Right renal pelvis (tissue), 4 donors: Measurements from ENCODE around the gene ABHD17C. TPM values are rescaled to one million over a fixed set of nuclear protein-coding genes. Genes with fewer than 3 reads are reported as not detected.

Experiments used
- DNase-seq, 4 donors: peaks; one replicate each; pipeline ENCODE4 v3.0.0-alpha.2; 2013; ENCODE audit warnings: low read depth in 4 of 4, low spot score in 3 of 4, missing footprints in 1 of 4
- polyA plus RNA-seq, 4 donors: library from polyadenylated mRNA; unstranded; fragments of 120-200 nt; gene quantifications; one replicate each; pipeline ENCODE4 v1.2.1, GENCODE V29; 2013; ENCODE audit not compliant: insufficient read length in 4 of 4

ABHD17C gene
- polyA plus RNA-seq, 4 donors = 33.9 to 43.3 (median 36.9) TPM

DNA sequence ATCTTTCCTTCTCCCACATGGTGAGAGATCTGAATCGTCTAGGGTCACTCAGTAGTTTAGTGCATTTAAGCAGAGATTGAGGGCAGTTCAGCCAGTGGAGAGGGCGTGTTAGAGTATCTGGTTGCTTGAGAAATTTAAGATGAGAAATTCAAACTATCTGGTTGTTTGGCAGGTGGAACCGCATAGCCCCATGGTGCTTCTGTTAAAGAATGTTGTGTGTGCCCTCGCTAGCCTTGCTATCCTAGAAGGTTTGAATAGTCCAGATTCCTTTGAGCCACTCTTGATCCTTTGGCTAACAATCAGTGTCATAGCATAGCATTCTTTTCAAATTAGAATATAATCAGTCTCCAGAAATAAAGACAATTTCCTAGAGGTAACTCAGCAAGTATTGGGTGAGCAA lies 32.1 kb downstream of the ABHD17C start:
- no peak for DNase-seq

DNA sequence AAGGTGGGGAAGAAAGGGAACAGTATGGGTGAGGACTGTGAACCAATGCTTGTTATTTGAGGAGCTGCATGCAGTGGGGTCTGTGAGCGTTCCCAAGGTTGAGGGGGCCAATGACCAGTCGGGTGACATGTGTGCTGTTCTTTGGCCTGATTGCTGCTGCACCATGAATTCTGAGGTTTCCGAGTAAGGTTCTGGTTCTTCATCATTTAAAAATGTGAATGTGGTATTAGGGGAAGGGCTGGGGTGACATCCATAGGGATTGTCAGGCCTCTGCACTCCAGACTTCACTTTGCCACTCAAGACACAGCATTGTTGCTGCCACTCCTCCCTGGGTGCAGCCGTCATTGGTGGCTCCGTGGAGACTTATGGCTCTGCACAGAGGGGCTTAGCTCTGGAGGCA lies 32.5 kb downstream of the ABHD17C start:
- no peak for DNase-seq

DNA sequence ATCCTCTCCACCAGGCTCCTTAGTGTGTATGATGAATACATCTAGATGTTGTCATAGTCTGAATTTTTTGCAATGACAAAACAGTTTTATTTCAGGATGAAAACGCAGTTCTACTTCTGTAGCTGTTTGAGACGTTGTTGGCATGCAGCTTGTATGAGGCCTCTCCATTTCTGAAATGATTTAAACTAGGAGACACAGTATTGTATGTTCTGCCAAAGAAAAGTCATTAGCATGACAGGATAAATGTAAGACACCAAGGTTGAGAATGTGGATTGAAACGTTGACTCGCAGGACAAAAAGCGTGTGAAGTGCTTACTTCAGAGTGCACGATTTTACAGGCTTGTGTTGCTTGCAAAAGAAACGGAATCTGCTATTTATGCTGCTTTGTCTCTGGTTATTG lies 35.3 kb downstream of the ABHD17C start:
- no peak for DNase-seq

DNA sequence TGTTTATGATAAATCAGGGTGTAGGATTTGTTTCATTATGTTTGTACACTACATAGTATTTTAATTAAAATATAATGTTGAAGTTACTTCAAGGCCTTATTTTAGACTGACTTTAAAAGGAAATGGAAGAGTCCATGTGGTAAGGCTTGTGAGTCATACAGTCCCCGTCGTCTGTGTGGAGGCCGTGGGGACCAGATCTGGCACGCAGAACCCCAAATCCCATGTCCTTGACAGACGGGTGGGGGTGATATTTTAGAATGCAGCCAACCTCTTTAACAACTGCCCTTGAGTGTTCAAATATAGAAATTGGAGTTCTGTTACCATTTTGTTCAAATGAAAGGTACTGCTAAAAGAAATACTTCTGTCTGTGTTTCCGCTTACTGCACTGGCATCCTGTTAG lies 35.8 kb downstream of the ABHD17C start:
- no peak for DNase-seq

DNA sequence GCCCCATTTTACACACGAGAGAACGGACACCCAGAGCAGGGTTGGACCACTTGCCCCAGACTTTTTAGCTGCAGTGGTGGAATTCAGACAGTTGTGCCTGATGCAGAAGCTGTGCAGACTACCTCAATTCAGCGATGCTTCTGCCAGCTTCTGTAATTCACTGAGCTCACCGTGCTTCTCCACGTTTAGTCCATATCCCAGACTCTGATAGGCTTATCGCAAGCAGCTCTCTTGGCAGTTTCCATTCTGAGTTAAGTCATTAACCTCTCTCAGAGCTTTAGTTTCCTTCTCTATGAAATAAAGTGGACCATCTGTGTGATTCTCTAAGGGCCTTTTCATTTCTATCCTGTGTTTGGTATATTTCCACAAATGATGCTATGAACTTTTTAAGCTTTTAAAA lies 37.1 kb downstream of the ABHD17C start:
- DNase-seq = no peak

DNA sequence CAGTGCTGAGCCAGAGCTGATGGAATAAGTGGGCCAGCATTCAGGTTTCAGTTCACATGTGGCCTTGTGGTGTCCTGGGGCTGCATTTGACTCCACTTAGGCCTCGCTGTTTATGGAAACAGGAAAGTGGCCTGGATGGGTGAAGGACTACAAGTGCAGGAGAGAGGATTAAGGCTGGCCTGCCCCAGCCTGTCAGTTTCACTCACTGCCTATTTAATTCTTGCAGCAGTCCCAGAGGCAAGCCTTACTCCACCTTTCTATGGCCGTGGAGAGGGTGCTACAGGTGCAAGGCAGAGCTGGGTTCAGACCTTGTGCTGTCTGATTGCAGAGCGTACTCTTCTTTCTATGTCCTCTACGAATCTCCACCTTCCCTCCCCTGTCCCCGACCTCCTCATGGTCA lies 37.7 kb downstream of the ABHD17C start:
- DNase-seq = no peak

DNA sequence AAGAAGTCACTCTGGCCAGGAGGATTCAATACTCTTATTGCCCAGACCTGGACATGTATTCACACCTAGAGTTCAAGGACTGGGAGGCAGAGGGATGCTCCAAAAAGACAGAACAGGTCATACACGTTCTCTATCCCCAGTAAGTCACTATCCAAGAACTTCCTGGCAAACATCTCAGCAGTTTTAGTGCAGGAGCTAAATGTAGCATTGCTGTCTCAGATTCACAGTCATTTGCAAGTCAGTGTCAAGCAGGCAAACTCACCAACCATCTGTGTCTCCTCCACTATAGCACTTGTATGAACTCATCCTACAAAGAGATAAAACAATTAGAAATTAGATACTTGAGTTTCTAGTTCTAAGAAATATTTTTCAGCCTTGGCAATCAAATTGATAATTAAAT lies 38.4 kb downstream of the ABHD17C start:
- DNase-seq = no peak

DNA sequence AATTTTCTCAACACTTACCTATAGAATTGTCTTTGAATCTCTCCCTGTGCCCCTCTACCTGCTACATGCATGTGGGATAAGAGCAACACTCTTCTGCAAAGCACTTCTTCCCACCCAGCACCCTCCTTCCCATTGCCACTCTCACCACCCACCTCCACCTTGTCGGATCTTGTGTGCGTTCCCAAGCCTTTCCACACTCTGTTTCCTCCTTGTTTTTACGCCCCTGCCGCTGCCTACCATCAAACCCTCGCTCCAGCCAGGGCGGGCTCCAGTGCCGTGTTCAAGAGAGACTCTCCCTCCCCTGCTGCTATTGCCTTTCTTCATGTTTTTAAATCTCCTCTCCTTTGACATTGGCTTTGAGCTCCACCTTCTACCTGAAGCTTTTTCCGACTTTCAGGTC lies 40.2 kb downstream of the ABHD17C start:
- no peak for DNase-seq

DNA sequence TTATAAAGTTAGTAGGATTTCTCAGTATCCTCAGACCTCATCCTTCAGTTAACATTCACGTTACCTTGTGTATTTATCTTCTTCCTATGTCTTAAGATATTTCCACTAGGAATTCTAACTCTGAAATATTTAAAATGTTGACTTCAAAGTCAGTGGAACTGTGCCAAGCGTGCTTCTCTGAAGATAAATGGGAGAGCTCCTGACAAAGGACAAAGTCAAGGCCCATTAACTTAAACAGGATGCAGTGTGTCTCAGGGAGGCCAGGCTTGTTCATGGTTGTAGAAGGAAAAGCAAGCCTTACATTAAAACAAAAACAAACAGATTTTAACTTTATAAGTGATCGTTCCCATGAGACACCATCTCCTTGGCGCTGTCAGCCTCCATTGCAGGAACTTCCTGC lies 41.5 kb downstream of the ABHD17C start:
- peak; percentile 37 to 75 (median 58) for DNase-seq

DNA sequence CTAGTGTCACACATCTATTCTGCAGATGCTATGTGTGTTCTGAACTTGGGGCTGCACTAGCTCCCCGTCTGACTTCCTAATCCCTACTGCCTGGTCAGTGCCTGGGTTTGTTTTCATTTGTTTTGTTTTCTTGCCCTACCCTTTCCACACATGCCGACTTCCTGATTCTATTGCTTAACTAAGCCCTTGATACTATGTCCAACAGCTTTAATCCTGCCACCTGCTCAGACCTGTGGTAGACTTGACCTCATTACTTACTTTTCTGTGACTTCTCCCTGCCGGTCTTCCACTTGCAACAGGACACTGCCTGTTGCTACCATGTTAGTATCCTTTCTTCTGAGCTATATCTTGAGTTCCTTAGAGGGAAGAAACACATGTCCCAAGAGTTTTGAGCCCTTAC lies 44.8 kb downstream of the ABHD17C start:
- no peak for DNase-seq

DNA sequence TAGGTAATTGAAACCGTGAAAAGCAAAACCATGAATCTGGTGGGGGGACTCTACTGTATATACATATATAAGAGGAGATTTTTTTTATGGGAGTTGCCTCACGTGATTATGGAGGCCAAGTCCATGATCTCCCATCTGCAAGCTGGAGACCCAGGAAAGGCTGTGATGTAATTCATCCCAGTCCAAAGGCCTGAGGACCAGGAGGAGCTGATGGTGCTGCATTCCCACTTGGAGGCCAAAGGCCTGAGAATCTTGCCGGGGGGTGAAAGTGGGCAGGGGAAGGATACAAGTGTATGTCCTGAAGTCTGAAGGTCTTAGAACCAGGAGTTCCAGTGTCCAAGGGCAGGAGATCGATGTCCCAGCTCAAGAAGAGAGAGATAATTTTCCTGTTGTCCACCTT lies 47.0 kb downstream of the ABHD17C start:
- DNase-seq = no peak

DNA sequence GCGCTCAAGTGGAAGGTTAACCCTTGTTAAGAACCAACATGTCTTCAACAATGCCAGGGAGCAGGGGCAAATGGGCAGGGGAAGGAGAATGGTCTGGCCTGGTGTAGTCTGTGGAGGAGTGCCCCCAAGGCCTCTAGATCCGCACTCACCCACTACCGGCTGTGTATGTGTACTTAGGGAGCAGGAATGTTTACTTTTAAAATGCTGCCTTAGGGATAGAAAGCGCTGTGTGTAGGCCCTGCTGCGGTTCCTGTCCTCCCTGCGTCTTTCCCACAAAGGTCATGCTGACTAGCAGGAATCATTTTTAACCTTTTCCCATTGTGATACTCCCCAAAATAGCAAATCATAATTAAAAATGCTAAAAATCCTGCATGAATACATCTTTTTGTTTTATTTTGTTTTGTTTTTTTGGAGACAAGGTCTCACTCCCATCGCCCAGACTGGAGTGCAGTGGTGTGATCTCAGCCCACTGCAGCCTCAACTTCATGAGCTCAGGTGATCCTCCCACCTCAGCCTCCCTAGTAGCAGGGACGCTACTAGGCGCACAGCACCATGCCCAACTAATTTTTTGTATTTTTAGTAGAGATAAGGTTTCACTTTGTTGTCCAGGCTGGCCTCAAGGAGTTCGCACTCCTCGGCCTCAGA lies 48.2 kb downstream of the ABHD17C start:
- DNase-seq = no peak

DNA sequence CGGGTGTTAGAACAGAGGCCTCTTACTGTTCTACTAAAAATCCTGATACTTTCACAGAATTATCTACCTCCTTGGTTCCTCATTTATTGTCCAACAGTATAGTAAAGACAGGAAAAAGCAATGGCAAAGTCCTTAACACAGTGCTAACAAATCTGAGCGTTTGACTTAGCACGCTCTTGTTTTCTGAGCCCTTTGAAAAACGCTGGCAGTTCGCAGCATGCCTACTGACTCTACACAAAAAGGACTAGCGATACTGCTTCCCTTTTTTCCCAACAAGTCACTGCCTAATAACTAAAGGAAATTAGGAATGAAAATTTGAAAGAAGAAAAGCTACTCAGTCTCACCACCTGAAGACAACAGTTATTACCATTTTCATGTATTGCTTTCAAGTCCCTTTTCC lies 49.3 kb downstream of the ABHD17C start:
- DNase-seq = no peak

DNA sequence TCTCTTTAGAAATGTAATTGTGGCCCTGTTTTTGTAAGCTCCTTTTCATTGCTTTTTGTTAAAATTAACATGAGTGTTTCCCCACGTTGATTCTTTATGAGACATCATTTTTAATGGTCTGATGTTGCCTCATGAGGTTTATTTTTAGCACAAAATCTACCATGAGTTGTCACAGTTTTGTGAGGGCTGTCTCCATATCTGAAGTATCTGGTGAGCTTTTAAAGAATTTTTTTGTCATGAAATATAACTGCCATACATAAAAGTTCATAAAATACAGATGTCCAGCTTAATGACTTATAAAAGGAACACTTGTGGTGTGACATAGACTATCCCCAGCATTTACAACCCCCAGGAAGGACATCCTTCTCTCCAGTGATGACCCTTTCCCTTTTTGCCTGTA lies 49.7 kb downstream of the ABHD17C start:
- no peak for DNase-seq

DNA sequence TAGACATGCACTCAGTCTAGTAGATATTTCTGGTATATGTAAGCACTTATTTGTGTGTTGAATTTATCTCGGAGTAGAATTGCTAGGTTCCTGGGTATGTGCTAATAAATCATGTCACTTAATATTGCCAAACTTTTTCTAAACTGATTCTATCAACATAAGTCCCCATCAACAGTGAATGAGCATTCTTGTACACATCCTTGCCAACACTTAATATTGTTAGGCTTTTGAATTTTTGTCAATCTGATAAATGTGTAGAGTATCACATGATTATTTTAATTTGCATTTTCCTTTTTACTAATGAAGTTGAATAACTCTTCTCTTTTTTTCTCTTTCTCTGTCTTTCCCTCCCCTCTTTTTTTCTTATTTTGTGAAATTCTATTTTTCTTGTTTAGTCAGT lies 50.8 kb downstream of the ABHD17C start:
- no peak for DNase-seq

DNA sequence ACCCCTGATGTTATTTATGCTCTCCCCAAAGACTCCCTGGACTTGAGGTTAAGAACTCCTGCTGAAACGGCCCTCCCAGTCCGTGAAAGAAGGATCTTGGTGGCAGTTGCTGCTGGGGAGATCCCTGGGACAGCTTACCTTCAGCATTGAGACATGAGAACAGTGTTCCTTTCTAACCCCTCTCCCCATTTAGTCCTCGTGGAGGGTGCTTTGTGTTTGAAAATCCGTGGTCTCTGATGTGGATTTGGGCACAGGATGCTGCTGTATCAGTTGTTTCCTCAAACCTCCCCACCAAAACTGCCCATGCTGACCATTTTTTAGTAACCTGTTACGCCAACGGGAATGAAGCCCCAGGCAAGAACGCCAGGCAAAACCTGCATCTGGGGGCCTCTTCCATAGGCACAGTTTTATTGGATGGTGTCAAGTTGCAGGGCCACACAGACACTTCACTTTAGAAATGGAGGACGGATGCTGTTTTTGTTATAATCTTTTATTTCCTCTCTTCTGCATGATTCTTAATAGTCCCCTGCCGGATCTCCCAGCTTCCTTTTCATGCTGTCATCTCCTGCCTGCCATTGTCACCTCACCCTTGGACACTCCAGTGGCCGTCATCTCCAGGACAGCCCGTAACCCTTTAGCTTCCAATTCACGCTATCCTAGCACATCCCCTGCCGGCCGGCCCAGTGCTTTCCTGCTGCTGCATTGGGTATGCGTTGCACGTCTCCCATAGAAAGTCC lies 52.4 kb downstream of the ABHD17C start:
- no peak for DNase-seq

DNA sequence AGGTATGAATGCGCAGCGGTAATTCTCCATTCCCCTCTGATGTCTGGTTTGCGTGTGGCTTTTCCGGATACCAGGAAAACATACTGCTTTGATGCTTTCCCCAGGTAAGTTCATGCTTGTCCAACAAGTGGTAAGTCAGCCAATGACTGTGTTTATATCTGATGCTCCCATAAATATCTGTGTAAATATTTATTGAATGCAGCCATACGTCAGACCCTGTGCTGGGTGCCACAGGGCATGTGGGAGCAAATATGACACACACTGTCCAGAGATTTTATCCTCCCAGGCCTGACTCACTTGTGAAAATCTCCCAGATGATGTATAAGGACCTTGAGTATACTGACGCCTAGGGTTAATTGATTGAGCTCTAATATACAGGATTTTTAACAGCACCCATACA lies 54.5 kb downstream of the ABHD17C start:
- DNase-seq = no peak

DNA sequence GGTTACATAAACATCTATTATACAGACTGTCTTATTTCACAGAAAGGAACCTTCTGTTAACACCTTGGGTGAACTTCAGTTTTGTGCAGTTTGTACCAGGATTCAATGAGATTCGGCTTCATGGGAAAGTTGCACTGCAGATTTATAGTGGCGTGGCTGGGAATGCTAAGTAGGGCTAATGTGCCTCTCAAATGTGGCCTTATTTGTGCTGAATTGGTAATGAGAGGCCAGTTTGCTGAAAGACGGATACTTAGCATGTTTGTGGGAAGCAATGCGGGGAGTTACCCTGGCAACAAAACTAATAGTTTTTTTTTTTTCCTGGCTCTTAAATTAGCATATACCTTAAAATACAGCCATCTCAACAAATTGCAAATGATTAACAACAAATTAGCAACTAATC lies 55.5 kb downstream of the ABHD17C start:
- DNase-seq = peak in 1 of 4 donors; percentile 38

DNA sequence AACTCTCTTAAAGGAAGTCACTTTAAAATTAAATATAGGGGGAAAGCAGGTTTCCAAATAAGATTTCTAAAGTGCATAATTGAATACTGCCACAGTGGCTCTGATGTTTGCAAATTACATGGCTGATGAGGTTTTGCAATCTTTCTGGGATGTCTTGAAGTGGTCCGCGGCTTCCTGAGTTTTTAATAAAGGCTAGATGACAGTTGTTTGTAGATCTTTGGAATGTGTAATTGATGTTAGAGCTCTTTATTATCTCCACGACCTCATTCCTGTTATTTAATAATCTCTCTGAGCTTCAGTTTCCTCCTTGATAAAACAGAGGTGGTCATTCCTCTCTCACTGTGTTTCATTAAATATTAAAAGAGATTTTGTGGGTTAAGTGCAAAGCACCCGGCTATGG lies 57.1 kb downstream of the ABHD17C start:
- no peak for DNase-seq

DNA sequence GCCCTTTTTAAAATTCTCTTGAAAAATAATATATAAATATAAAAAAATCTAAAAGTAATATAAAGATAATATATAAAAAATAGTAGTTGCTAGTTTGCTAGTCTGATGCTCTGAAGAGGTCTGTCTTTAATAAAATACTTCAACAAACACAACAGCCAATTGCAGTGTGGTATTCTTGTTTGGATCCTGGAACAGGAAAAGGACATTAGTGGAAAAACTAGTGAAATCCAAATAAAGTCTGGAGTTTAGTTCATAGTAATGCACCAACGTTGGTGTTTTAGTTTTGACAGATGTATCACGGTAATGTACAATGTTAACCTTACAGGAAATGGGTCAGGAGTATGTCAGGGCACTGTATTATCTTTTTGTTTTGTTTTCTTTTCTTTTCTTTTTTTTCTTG lies 58.1 kb downstream of the ABHD17C start:
- DNase-seq = no peak

DNA sequence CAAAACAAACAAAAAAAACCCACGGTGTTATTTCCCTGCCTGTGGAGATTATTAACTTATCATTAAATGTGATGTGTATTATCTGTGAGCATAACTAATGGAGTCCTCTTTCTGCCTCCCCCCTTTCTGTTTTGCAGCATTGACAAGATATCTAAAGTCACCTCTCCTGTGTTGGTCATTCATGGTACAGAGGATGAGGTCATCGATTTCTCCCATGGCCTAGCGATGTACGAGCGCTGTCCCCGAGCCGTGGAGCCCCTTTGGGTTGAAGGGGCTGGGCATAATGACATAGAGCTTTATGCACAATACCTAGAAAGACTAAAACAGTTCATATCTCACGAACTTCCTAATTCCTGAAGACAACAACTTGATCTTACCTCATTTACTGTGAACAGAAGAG lies 58.9 kb downstream of the ABHD17C start:
- no peak for DNase-seq

DNA sequence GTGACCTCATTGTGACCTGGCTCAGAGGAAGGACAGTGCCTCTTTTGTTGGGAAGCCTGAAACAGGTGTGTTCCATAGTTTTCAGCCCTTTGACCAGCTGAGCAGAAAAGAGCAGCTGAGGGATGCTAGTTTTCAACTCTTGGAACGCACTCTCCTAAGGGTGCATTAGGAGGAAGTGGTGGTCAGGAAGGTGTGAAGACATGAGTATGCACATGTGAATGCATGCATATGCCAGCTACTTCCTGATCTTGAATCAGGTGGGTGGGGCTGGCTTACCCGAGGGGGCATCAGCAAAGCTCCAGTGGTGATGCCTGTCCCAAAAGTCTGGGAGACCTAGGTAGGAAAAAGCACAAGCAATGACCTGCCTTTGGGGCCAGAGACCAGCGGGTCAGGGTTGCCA lies 60.8 kb downstream of the ABHD17C start:
- no peak for DNase-seq
